Measurements from ENCODE around the gene SEMA3D. TPM values are rescaled to one million over a fixed set of nuclear protein-coding genes. Genes with fewer than 3 reads are reported as not detected.

The SEMA3D gene
- total RNA-seq, 1 donor = 0.72 TPM

- DNase-seq (ENCODE audit: insufficient read length, low spot score, missing footprints) = no peak
- Histone ChIP-seq H3K4me2 (ENCODE audit: insufficient read depth, low read length) (no peak overlapping the region), H4K20me1 (ENCODE audit: insufficient read depth, low read length) (no peaks in the 10 kb centered on the region), H3K27me3 (ENCODE audit: insufficient read depth, low read length) (peaks cover 27% of the 10 kb centered on the region), H3K27ac (ENCODE audit: low read depth, low read length) (no peak overlapping the region), H3K4me3 (ENCODE audit: insufficient read depth, low read length) (no peak overlapping the region), H3K36me3 (ENCODE audit: insufficient read depth, low read length) (no peaks in the 10 kb centered on the region), H2AFZ (ENCODE audit: low read length) (no peak overlapping the region), H3K9me3 (ENCODE audit: low read depth, low read length) (no peaks in the 10 kb centered on the region), H3K4me1 (ENCODE audit: insufficient read depth, low read length) (peaks cover 6% of the 10 kb centered on the region), H3K79me2 (ENCODE audit: insufficient read depth, low read length) (no peaks in the 10 kb centered on the region)
- no peak for TF ChIP-seq CTCF (IDR thresholded peaks at IDR 0.05; ENCODE audit: extremely low read depth, low read depth, low read length)
Observed at GRCh38 chr7:85102813-85103350, 84.0 kb downstream of the SEMA3D start.

- Histone ChIP-seq H4K20me1 (ENCODE audit: insufficient read depth, low read length) (no peaks in the 10 kb centered on the region), H3K4me2 (ENCODE audit: insufficient read depth, low read length) (no peak overlapping the region), H3K9me3 (ENCODE audit: low read depth, low read length) (no peaks in the 10 kb centered on the region), H2AFZ (ENCODE audit: low read length) (no peak overlapping the region), H3K4me1 (ENCODE audit: insufficient read depth, low read length) (peaks cover 6% of the 10 kb centered on the region), H3K4me3 (ENCODE audit: insufficient read depth, low read length) (no peak overlapping the region), H3K27ac (ENCODE audit: low read depth, low read length) (no peak overlapping the region), H3K79me2 (ENCODE audit: insufficient read depth, low read length) (no peaks in the 10 kb centered on the region), H3K27me3 (ENCODE audit: insufficient read depth, low read length) (peaks cover 21% of the 10 kb centered on the region), H3K36me3 (ENCODE audit: insufficient read depth, low read length) (no peaks in the 10 kb centered on the region)
- no peak for TF ChIP-seq CTCF (IDR thresholded peaks at IDR 0.05; ENCODE audit: extremely low read depth, low read depth, low read length)
- DNase-seq (ENCODE audit: insufficient read length, low spot score, missing footprints) = no peak
Observed at GRCh38 chr7:85101347-85101746, 85.5 kb downstream of the SEMA3D start.

GRCh38 chr7:85097844-85098243, 89.0 kb downstream of the SEMA3D start:
- Histone ChIP-seq H2AFZ (ENCODE audit: low read length) (no peak overlapping the region), H4K20me1 (ENCODE audit: insufficient read depth, low read length) (no peaks in the 10 kb centered on the region), H3K4me1 (ENCODE audit: insufficient read depth, low read length) (peaks cover 6% of the 10 kb centered on the region), H3K36me3 (ENCODE audit: insufficient read depth, low read length) (no peaks in the 10 kb centered on the region), H3K79me2 (ENCODE audit: insufficient read depth, low read length) (no peaks in the 10 kb centered on the region), H3K27me3 (ENCODE audit: insufficient read depth, low read length) (peaks cover 13% of the 10 kb centered on the region), H3K27ac (ENCODE audit: low read depth, low read length) (no peak overlapping the region), H3K4me3 (ENCODE audit: insufficient read depth, low read length) (no peak overlapping the region), H3K9me3 (ENCODE audit: low read depth, low read length) (no peaks in the 10 kb centered on the region), H3K4me2 (ENCODE audit: insufficient read depth, low read length) (no peak overlapping the region)
- no peak for TF ChIP-seq CTCF (IDR thresholded peaks at IDR 0.05; ENCODE audit: extremely low read depth, low read depth, low read length)
- DNase-seq (ENCODE audit: insufficient read length, low spot score, missing footprints) = no peak

- TF ChIP-seq CTCF (IDR thresholded peaks at IDR 0.05; ENCODE audit: extremely low read depth, low read depth, low read length) = no peak
- peaks cover 21% of the 10 kb centered on the region for H3K27me3 ChIP-seq (ENCODE audit: insufficient read depth, low read length)
- no peak overlapping the region for H3K4me2 ChIP-seq (ENCODE audit: insufficient read depth, low read length)
- no peaks in the 10 kb centered on the region for H3K9me3 ChIP-seq (ENCODE audit: low read depth, low read length)
- DNase-seq (ENCODE audit: insufficient read length, low spot score, missing footprints) = no peak
- no peaks in the 10 kb centered on the region for H3K36me3 ChIP-seq (ENCODE audit: insufficient read depth, low read length)
- no peak overlapping the region for H3K27ac ChIP-seq (ENCODE audit: low read depth, low read length)
- H3K4me1 ChIP-seq (ENCODE audit: insufficient read depth, low read length) = no peaks in the 10 kb centered on the region
- no peaks in the 10 kb centered on the region for H4K20me1 ChIP-seq (ENCODE audit: insufficient read depth, low read length)
- no peak overlapping the region for H3K4me3 ChIP-seq (ENCODE audit: insufficient read depth, low read length)
- H3K79me2 ChIP-seq (ENCODE audit: insufficient read depth, low read length) = no peaks in the 10 kb centered on the region
- no peak overlapping the region for H2AFZ ChIP-seq (ENCODE audit: low read length)
Observed at GRCh38 chr7:85095806-85096205, 91.0 kb downstream of the SEMA3D start.
